SU-DHL-6 (cell line): ENCODE results near the gene FBXL4.

Experiments used
- CTCF ChIP-seq: fragments of 200-600 bp; sonication (generic); IDR thresholded peaks from one replicate; pipeline ENCODE4 v1.5.1; 2017; ENCODE audit warnings: antibody characterized with exemption, mild to moderate bottlenecking, low read length, moderate library complexity; ENCODE audit not compliant: insufficient read depth, poor library complexity, severe bottlenecking
- EZH2phosphoT487 ChIP-seq: fragments of 200-600 bp; sonication (generic), shearing (Covaris generic); conservative IDR thresholded peaks from 2 replicates; pipeline ENCODE4 v1.6.1; 2018; ENCODE audit warnings: mild to moderate bottlenecking, antibody characterized with exemption, low read length, moderate library complexity, mixed read lengths

- TF ChIP-seq CTCF (no peak), EZH2phosphoT487 (no peak)
These were observed 15.4 kb downstream of the FBXL4 start for GRCh38 chr6:98932381-98932780.
